Measurements from ENCODE around the gene SEC14L1.
"Not testable (repeated sequence)": the region's sequence is repeated elsewhere in the genome, so short reads cannot be mapped to it uniquely, and the experiment has no call there.

Gene SEC14L1

GRCh38 chr17:77240976-77241375, 100.2 kb downstream of the SEC14L1 start:
- DNase-seq (ENCODE audit: low spot score): no peak

- no peak for DNase-seq (ENCODE audit: low spot score)
Measured at GRCh38 chr17:77242118-77242851, 101.5 kb downstream of the SEC14L1 start.

GRCh38 chr17:77245162-77245926, 104.6 kb downstream of the SEC14L1 start:
- no peak for DNase-seq (ENCODE audit: low spot score)

DNA sequence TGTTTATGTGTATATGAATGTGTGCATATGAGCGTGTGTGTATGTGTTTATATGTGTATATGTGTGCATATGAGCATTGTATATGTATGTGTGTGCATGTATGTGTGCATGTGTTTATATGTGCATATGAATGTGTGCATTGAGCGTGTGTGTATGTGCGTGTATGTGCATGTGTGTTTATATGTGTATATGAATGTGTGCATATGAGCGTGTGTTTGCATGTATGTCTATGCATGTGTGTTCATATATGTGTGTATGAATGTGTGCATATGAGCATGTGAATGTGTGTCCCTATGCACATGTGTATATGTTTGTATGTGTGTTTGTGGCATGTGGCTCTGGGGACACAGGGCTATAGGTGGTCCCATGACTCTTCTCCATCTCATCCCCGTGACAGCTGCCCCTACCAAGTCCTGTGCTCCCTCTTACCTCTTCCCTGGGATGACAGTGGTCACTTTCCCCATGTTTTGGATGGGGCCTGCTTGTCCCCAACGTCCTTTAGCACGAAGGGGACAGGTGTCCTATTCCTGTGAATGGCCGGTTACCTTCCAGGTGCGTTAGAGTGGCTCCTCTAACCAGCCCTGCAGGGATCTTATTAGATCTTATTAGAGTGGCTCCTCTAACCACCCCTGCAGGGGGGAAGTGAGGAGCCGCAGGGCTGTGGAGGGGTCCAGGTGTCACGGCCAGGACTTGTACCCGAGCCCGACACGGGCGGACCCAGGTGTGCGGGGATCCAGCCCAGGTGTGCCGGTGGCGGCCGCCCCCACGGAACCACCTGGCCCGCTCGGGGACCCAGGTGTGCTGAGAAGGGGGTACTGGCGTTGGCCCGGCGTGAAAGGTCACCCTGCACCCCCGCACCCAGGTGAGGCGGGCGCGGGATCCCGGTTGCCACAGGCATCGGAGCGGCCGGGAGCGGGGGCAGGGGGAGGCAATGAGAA, 105.6 kb downstream of the SEC14L1 start:
- no peak for DNase-seq (ENCODE audit: low spot score)

GRCh38 chr17:77247048-77247541, 106.3 kb downstream of the SEC14L1 start:
- peak; percentile 39 for DNase-seq (ENCODE audit: low spot score)

GRCh38 chr17:77247609-77248008, 106.8 kb downstream of the SEC14L1 start:
- DNase-seq (ENCODE audit: low spot score): no peak

- no peak for DNase-seq (ENCODE audit: low spot score)
Measured at GRCh38 chr17:77248216-77249114, 107.7 kb downstream of the SEC14L1 start.

- no peak for DNase-seq (ENCODE audit: low spot score)
Measured at GRCh38 chr17:77251622-77252183, 110.9 kb downstream of the SEC14L1 start.

- DNase-seq (ENCODE audit: low spot score): not testable (repeated sequence)
Measured at GRCh38 chr17:77252306-77252705, 111.5 kb downstream of the SEC14L1 start.

- no peak for DNase-seq (ENCODE audit: low spot score)
Measured at GRCh38 chr17:77253611-77254051, 112.9 kb downstream of the SEC14L1 start.

DNA sequence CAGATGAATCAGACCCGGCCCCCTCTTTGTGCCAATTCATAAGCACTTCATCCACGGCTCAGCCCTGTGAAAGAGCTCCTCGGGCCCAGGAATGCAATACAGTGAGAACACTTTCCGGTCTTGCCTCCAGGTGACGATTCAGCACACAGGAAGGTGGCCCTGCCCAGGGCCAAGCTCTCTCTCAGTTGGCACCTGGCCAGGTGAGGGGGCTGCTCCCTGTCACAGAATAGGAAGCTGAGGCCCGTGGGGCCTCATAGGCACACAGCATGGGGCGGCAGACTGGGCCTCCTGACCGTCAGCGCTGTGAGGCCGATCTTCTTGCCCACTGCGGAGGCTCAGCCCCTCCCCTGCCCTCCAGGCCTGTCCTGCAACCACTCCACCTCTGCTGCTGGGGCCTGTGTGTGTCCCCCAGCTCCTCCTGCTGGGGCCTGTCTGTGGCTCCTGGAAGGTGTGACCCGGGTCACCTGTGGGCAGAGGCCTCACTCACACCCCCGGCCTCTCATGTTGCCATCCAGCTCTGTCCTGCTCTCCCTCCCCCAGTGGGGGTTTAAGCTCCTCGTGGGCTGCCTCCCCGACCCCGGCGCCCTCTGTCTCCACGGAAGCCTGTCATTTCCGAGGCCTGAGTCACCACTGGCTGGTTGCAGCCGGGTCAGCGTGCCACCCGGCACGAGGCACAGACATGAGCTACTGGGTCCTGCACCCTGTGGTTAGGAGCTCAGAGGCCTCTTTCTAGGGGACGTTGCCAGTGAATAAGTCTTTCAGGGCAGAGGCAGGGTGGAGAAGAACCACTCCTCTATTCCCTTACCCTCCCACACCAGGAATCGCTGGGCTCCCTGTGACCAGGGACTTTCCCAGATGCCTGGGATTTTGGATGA, 114.4 kb downstream of the SEC14L1 start:
- DNase-seq (ENCODE audit: low spot score): peak; percentile 98

GRCh38 chr17:77255970-77256369, 115.2 kb downstream of the SEC14L1 start:
- not testable (repeated sequence) for DNase-seq (ENCODE audit: low spot score)

DNA sequence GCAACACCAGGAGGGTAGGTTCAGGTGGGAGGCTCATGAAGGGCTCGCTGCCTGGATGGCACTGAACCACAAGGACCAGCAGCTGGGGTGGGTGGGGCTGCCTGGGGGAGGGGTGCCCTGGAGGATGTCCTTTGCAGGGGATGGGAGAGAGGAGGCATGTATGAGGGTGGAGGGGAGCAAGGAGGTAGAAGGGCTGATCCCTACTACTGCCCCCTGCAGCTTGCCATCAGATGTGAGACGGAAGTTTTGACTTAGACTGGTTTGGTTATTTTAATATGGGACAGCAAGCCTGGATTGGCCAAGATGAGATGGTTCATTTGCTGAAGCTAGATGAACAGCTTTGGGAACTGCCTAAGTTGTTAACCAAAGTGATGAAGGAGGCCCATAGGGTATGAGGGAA, 115.9 kb downstream of the SEC14L1 start:
- DNase-seq (ENCODE audit: low spot score): no peak

DNA sequence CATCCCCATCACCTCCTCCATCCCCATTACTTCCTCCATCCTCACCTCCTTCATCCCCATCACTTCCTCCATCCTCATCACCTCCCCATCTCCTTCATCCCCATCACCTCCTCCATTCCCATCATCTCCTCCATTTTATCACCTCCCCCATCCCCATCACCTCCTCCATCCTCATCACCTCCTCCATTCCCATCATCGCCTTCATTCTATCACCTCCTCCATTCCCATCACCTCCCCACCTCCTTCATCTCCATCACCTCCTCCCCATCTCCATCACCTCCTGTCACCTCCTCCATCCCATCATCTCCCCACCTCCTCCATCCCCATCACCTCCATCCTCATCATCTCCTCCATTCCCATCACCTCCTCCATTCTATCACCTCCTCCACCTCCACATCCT, 116.4 kb downstream of the SEC14L1 start:
- no peak for DNase-seq (ENCODE audit: low spot score)

GRCh38 chr17:77257596-77258458, 117.1 kb downstream of the SEC14L1 start:
- no peak for DNase-seq (ENCODE audit: low spot score)

GRCh38 chr17:77258638-77259037, 117.9 kb downstream of the SEC14L1 start:
- no peak for DNase-seq (ENCODE audit: low spot score)

- DNase-seq (ENCODE audit: low spot score): no peak
Measured at GRCh38 chr17:77264617-77265230, 124.0 kb downstream of the SEC14L1 start.

- no peak for DNase-seq (ENCODE audit: low spot score)
Measured at GRCh38 chr17:77266213-77266612, 125.4 kb downstream of the SEC14L1 start.

Measured in COLO829 (cell line).